ENCODE results near the gene TRAPPC2. TPM values are rescaled to one million over a fixed set of nuclear protein-coding genes. Genes with fewer than 3 reads are reported as not detected.
"Not testable (repeated sequence)": the region's sequence is repeated elsewhere in the genome, so short reads cannot be mapped to it uniquely, and the experiment has no call there.

The TRAPPC2 gene
- total RNA-seq, 1 donor from 2014 or later = 23.4 TPM

DNA sequence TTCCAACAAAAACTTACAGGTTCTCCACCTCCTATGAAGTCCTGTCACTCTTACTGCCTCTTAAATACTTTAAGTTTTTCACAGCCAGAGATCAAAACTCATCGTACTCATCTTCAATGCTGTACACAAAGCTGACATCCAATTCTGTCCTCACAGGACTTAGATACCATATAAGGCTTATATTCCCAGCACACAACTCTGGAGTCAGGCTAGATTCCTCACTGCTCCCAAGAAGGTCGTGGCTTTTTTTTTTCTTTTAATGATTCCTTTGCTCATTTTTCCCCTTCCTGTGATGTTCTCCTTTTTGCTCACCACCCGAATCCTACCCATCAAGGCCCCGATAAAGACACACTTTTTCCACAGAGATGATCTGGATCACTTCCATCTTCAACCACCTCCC, 914 bp downstream of the TRAPPC2 start:
- H3K9me3 Mint-ChIP-seq (ENCODE audit: low read depth) = peaks cover 16% of the 10 kb centered on the region
- H3K27ac Mint-ChIP-seq = peak overlapping the region; percentile 100
- peak overlapping the region; percentile 90 for H3K4me3 Mint-ChIP-seq (ENCODE audit: low read depth)
- peaks cover 26% of the 10 kb centered on the region for H3K36me3 Mint-ChIP-seq (ENCODE audit: insufficient read depth)
- DNase-seq (ENCODE audit: low spot score, unreplicated experiment) = no peak
- TF ChIP-seq, protein P1, sequence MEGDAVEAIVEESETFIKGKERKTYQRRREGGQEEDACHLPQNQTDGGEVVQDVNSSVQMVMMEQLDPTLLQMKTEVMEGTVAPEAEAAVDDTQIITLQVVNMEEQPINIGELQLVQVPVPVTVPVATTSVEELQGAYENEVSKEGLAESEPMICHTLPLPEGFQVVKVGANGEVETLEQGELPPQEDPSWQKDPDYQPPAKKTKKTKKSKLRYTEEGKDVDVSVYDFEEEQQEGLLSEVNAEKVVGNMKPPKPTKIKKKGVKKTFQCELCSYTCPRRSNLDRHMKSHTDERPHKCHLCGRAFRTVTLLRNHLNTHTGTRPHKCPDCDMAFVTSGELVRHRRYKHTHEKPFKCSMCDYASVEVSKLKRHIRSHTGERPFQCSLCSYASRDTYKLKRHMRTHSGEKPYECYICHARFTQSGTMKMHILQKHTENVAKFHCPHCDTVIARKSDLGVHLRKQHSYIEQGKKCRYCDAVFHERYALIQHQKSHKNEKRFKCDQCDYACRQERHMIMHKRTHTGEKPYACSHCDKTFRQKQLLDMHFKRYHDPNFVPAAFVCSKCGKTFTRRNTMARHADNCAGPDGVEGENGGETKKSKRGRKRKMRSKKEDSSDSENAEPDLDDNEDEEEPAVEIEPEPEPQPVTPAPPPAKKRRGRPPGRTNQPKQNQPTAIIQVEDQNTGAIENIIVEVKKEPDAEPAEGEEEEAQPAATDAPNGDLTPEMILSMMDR (IDR thresholded peaks at IDR 0.05; ENCODE audit: unreplicated experiment) = no peak
- peaks cover 24% of the 10 kb centered on the region for H3K4me1 Mint-ChIP-seq (ENCODE audit: low read depth)
- no peaks in the 10 kb centered on the region for H3K27me3 Mint-ChIP-seq

DNA sequence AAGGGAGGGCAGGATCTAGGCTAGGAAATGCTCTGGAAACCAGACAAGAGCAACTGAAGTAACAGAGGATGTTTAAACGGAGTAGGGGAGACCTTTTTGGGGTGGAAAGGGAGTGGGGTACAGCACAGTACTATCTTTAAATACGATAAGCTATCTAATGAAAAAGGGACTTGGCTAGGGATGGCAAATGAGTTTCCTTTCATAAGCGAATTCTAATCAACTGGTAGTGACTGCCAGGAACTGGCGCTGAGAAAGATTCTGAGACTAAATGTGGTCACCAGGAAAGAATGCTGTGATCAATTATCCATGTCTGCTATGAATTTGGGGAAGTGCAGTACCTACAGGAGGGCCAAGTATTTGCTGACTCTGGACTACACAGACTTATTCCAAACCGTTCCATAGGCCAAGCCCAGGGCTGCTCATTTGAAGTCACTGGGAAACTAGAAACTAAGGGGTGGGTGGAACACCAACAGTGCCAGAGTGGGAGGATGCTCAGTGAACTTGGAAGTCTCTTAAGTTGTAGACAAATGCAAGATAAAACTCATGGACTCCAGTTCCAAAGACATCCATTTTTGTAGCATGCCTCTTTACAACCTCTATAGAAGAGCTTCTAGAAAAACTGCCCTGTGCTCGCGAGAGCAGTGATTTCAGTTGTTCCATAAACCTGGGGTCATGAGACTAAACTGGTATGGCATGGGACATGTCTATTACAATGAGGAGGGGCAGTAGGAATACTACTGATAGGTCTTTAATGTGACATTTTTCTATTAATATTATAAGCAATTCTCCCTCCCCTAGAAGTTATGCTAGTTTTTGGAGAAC, 2.0 kb downstream of the TRAPPC2 start:
- Mint-ChIP-seq H3K9me3 (ENCODE audit: low read depth) (peaks cover 26% of the 10 kb centered on the region), H3K4me3 (ENCODE audit: low read depth) (peak overlapping the region; percentile 27), H3K4me1 (ENCODE audit: low read depth) (peaks cover 24% of the 10 kb centered on the region), H3K27ac (peak overlapping the region; percentile 58), H3K36me3 (ENCODE audit: insufficient read depth) (peaks cover 36% of the 10 kb centered on the region), H3K27me3 (no peaks in the 10 kb centered on the region)
- TF ChIP-seq, protein P1 (IDR thresholded peaks at IDR 0.05; ENCODE audit: unreplicated experiment) = no peak
- DNase-seq (ENCODE audit: low spot score, unreplicated experiment) = no peak

DNA sequence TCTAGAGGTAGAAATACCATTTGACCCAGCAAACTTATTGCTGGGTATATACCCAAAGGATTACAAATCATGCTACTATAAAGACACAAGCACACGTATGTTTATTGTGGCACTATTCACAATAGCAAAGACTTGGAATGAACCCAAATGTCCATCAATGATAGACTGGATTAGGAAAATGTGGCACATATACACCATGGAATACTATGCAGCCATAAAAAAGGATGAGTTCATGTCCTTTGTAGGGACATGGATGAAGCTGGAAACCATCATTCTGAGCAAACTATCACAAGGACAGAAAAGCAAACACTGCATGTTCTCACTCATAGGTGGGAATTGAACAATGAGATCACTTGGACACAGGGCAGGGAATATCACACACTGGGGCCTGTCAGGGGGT, 3.9 kb downstream of the TRAPPC2 start:
- not testable (repeated sequence) for H3K27me3 Mint-ChIP-seq; H3K4me3 Mint-ChIP-seq (ENCODE audit: low read depth); H3K27ac Mint-ChIP-seq; DNase-seq (ENCODE audit: low spot score, unreplicated experiment)
- Mint-ChIP-seq H3K9me3 (ENCODE audit: low read depth) (peaks cover 42% of the 10 kb centered on the region), H3K4me1 (ENCODE audit: low read depth) (peaks cover 21% of the 10 kb centered on the region), H3K36me3 (ENCODE audit: insufficient read depth) (peaks cover 46% of the 10 kb centered on the region)

- not testable (repeated sequence) for DNase-seq (ENCODE audit: low spot score, unreplicated experiment); H3K4me1 Mint-ChIP-seq (ENCODE audit: low read depth); H3K27me3 Mint-ChIP-seq; H3K4me3 Mint-ChIP-seq (ENCODE audit: low read depth)
- Mint-ChIP-seq H3K36me3 (ENCODE audit: insufficient read depth) (peaks cover 49% of the 10 kb centered on the region), H3K27ac (peak overlapping the region; percentile 27), H3K9me3 (ENCODE audit: low read depth) (peaks cover 52% of the 10 kb centered on the region)
These were observed 7.8 kb downstream of the TRAPPC2 start for GRCh38 chrX:13726583-13726982.

DNA sequence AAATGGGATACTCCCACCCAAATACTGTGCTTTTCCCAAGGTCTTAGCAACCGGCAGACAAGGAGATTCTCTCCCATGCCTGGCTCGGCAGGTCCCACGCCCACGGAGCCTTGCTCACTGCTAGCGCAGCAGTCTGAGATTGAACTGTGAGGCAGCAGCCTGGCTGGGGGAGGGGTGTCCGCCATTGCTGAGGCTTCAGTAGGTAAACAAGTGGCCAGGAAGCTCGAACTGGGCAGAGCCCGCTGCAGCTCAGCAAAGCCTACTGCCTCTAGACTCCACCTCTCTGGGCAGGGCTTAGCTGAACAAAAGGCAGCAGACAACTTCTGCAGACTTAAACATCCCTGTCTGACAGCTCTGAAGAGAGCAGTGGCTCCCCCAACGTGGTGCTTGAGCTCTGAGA, 9.5 kb downstream of the TRAPPC2 start:
- not testable (repeated sequence) for H3K4me1 Mint-ChIP-seq (ENCODE audit: low read depth); H3K27me3 Mint-ChIP-seq; H3K4me3 Mint-ChIP-seq (ENCODE audit: low read depth); DNase-seq (ENCODE audit: low spot score, unreplicated experiment); H3K27ac Mint-ChIP-seq
- H3K9me3 Mint-ChIP-seq (ENCODE audit: low read depth) = peaks cover 52% of the 10 kb centered on the region
- H3K36me3 Mint-ChIP-seq (ENCODE audit: insufficient read depth) = peaks cover 42% of the 10 kb centered on the region

GRCh38 chrX:13721819-13722519, 12.5 kb downstream of the TRAPPC2 start:
- Mint-ChIP-seq H3K27me3 (no peaks in the 10 kb centered on the region), H3K36me3 (ENCODE audit: insufficient read depth) (peaks cover 25% of the 10 kb centered on the region), H3K27ac (peak overlapping the region; percentile 97), H3K9me3 (ENCODE audit: low read depth) (peaks cover 33% of the 10 kb centered on the region), H3K4me1 (ENCODE audit: low read depth) (peaks cover 8% of the 10 kb centered on the region), H3K4me3 (ENCODE audit: low read depth) (no peak overlapping the region)
- TF ChIP-seq, protein P1 (IDR thresholded peaks at IDR 0.05; ENCODE audit: unreplicated experiment) = no peak
- DNase-seq (ENCODE audit: low spot score, unreplicated experiment) = no peak

Measured in progenitor cell of endocrine pancreas (in vitro differentiated cells).